ENCODE data around the gene ITPRIPL2.

DNA sequence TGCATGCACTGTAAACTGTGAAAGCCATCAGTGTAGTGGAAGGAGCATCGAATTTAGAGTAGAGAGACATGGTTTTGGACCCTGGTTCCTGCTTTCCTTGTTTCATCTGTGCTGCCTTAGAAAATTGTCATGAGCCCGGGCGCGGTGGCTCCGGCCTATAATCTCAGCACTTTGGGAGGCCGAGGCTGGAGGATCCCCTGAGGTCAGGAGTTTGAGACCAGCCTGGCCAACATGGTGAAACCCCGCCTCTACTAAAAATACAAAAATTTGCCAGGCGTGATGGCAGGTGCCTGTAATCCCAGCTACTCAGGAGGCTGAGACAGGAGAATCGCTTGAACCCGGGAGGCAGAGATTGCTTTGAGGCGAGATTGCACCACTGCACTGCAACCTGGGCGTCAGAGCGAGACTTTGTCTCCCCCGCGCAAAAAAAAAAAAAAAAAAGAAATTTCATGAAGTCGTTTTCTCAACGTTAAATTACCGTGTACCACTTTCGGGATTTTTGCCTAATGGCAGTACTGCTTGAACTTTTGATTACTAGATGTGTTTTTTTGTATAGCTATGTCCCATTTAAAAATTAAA lies 45.4 kb upstream of the ITPRIPL2 start:
- TF ChIP-seq, protein P1, sequence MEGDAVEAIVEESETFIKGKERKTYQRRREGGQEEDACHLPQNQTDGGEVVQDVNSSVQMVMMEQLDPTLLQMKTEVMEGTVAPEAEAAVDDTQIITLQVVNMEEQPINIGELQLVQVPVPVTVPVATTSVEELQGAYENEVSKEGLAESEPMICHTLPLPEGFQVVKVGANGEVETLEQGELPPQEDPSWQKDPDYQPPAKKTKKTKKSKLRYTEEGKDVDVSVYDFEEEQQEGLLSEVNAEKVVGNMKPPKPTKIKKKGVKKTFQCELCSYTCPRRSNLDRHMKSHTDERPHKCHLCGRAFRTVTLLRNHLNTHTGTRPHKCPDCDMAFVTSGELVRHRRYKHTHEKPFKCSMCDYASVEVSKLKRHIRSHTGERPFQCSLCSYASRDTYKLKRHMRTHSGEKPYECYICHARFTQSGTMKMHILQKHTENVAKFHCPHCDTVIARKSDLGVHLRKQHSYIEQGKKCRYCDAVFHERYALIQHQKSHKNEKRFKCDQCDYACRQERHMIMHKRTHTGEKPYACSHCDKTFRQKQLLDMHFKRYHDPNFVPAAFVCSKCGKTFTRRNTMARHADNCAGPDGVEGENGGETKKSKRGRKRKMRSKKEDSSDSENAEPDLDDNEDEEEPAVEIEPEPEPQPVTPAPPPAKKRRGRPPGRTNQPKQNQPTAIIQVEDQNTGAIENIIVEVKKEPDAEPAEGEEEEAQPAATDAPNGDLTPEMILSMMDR (IDR thresholded peaks at IDR 0.05) = no peak
- no peak for TF ChIP-seq POLR2A (IDR thresholded peaks at IDR 0.05)
